Upper lobe of left lung (tissue), 4 donors: Measurements from ENCODE around the gene KIF21B.

Experiments
- POLR2A ChIP-seq, 4 donors: fragments of 450-650 bp; IDR thresholded peaks; one replicate each; pipeline ENCODE4 v1.5.1; 2016 to 2017; ENCODE audit warnings: antibody characterized with exemption in 4 of 4, mild to moderate bottlenecking in 2 of 4
- TF ChIP-seq, protein P1 (sequence below), 6 experiments: fragments of 450-650 bp in 4 of 6; fragments of 200-600 bp in 2 of 6; sonication (generic) in 2 of 6; IDR thresholded peaks; one replicate each; pipeline ENCODE4 v1.5.1; 2016 to 2019; ENCODE audit warnings: antibody characterized with exemption in 6 of 6

DNA sequence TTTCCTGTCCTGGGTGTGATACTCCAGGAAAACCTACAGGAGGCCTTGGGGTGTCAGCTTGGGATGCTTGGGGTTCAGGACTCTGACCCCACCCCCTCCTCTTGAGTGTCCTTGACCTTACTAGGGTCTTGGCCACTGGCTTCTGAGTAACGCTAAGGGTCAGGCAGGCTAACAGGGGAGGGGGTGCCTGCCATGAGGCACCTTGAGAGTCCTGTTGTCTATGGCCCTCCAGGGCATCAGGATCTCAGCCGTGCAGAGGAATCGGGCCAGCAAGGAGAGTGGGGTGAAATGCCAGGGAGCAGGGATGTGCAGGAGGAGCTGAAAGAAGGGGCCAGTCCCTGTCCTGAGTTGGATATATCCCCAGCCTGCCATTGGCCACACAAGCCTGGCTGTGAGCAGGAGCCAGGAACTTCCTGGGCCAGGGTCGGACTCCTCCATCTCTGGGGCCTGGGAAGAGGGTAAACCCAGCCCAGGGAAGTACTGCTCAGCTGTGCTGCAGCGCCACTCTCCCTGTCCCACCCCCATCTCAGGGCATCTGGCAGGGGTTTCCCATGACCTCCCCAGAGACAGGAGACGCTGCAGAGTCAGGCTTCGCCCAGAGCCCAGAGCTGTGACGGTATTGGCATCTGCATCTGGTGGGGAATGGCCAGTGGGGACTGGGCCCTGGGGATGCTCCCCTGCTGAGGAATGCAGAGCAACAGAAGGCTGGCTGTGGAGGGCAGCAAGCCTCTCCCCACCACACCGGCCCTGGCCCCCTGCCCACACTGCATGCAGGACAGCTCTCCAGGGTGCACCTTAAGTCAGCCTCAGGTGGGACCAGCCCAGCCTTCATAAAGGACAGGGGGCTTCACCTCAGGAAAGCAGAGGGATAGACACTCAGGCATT lies 6.3 kb downstream of the KIF21B start:
- TF ChIP-seq, protein P1, sequence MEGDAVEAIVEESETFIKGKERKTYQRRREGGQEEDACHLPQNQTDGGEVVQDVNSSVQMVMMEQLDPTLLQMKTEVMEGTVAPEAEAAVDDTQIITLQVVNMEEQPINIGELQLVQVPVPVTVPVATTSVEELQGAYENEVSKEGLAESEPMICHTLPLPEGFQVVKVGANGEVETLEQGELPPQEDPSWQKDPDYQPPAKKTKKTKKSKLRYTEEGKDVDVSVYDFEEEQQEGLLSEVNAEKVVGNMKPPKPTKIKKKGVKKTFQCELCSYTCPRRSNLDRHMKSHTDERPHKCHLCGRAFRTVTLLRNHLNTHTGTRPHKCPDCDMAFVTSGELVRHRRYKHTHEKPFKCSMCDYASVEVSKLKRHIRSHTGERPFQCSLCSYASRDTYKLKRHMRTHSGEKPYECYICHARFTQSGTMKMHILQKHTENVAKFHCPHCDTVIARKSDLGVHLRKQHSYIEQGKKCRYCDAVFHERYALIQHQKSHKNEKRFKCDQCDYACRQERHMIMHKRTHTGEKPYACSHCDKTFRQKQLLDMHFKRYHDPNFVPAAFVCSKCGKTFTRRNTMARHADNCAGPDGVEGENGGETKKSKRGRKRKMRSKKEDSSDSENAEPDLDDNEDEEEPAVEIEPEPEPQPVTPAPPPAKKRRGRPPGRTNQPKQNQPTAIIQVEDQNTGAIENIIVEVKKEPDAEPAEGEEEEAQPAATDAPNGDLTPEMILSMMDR (IDR thresholded peaks at IDR 0.05): no peak
- TF ChIP-seq POLR2A (IDR thresholded peaks at IDR 0.05): no peak
